GM18909 (cell line): ENCODE data around the gene PLA2G1B.

ENCODE experiments used
- ATAC-seq: cut with Tn5 transposase; IDR thresholded peaks from one replicate; pipeline ENCODE4 v1.9.1; 2021; ENCODE audit warnings: mild to moderate bottlenecking; ENCODE audit not compliant: unreplicated experiment, poor library complexity

The PLA2G1B gene

DNA sequence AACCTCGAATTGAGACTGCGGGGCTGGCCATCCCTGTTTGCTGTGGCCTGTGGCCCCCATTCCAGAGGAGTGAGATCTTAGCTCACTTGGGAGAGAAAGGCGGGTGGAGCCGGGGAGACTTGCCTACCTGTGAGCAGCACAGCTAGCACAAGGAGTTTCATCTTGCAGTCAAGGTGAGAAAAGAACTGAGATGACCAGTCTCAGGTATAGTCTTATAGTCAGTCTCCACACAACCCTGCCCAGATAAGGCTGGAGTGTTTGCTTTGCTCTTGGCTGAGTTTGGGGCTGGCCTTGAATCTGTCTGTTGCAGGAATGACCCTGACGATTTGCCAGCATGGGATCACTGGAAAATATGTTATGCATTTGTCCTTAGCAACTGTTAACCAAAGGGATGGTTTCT is at the start of gene PLA2G1B:
Gene PLA2G1B (minus strand): TSS at position 187 of the 400 bp plus-strand sequence. CDS start 26 bp downstream, at position 161.
- ATAC-seq: no peak

DNA sequence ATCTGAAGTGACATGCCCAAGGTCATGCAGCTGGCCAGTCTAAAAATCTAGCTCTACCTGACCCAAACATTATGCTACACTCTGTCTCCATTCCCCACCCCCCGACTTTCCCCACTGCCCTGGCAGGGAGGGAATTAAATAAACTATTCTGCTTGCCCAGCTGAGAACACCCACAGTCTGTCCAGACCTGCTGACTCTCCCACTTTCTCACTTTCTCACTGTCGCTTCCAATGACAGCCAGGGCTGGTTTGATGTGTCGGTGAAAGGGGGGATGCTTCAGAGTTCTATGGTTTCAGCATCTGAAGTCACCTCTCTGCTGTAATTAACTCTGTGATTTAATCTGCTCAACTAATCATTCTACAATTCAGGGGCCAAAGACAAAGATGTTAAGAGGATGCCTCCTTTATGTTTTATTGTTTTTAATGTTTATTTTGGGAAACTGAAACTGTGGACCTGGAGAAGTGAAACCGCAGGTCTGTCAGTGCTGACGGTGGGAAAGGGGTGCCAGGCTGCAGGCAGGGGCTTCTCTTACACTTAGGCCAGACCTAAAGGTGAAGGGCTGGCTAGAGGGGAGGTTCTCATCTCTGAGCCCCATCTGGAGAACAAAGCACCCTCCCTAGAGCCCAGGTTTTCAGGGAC is 49.5 kb upstream of the PLA2G1B start:
- no peak for ATAC-seq

DNA sequence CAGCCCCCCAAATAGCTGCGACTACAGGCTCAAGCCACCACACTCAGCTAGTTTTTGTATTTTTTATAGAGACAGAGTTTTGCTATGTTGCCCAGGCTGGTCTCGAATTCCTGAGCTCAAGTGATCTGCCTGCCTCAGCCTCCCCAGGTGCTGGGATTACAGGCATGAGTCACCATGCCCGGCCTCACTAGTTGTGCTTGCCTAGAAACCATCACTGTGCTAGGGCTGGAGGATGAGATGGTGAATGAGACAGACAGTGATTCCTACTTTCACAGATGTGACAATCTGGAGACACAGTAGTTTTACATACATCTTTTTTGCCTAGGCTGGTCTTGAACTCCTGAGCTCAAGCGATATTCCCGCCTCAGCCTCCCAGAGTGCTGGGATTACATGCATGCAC is 48.8 kb upstream of the PLA2G1B start:
- ATAC-seq: no peak

DNA sequence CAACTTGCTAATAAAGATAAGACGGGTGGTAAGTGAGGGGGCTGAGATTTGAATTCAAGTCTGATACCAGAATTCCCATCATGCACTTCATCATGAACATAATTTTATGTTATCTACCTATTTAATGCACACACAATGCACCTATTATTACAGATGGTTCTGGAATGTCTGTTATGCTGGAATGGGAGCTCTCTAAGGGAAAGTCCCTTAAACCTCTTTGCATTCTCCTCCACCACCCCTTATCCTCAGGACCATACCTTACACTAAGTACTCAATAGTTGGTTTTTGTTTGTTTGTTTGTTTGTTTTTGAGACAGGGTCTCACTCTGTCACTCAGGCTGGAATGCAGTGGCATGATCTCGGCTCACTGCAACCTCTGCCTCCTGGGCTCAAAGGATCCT is 48.4 kb upstream of the PLA2G1B start:
- no peak for ATAC-seq

DNA sequence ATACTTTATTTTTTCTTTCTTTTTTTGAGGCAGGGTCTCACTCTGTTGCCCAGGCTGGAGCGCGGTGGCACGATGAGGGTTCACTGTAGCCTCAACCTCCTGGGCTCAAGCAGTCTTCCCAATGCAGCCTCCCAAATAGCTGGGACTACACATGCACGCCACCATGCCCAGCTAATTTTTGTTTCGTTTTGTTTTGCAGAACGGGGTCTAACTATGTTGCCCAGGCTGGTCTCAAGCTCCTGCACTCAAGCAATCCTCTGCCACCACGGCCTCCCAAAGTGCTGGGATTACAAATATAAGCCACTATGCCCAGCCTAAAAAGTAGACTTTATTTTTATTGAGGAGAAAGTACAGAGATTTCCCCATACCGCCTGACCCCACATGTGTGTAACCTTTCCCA is 46.1 kb upstream of the PLA2G1B start:
- ATAC-seq: no peak

DNA sequence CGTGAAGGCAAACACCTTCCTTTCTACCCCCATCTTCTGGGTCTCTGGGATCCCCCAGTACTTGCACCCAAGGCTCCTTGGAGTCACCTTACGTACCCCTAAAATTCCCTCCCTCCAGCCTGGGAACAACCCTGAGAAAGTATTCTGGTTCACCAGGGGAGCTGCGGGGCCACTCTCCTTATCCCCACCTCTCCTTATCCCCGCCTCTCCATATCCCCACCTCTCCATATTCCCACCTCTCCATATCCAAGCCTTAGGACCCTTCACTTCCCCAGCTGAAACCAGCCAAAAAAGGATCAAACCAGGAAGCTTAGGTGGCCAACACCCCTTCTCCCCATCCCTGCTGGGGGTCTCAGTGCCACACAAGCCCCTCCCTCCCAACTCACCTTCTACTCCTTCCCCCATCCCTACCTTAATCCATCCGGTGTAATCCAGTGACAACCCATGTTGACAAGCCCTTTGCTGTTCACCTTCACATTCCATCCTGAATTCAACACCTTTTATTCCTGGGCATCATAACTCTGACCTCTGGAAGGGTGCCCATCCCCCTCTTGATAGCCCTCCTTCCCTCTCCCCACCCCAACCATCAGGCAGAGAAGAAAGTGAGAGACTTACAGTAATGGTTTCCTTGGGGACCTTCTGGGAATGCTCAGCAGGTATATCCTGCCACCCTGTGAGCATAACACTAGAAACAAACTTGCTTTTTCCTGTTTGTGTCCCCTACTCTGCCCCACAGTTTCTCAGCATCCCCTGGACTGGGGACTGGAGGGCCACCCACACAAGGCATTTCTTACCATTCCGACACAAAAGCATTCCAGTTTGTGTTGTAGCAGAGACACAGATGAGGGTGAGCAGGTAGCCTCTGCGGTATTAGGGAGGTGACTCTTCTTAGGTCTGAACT is 43.0 kb upstream of the PLA2G1B start:
- no peak for ATAC-seq

DNA sequence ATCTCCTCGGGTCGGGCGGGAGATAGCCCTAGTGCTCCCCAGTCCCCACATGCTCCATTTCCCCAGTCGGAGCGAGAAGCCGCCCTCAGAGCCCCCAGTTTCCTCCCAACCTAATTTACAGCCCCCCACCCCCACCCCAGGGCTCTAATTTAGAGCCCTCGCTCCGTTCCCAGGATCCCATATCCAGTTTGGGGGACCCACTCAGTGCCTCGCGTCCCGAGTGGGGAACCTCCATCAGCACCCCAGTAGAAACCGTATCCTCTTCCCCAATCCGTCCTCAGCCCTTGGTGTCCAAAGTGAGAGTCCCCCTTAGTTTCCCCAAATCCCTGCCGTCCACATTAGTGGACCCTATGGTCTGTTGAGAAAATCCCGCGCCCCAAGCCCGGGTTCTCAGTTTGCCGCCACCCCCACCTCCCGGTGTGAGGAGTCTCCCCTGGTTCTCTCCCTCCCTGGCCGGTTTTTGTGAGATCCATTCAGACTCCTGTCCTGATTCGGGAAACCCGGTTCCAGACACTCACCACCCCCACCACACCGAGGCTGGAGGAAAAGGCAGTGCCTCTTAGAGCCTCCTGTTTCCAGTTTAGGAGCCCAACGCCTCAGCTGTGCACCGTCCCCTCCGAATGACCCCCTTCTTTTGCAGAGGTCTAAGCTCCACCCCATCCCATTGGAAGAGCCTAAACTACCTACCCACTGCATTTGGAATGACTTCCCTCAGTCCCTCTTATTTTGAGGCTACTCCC is 42.2 kb upstream of the PLA2G1B start:
- no peak for ATAC-seq

DNA sequence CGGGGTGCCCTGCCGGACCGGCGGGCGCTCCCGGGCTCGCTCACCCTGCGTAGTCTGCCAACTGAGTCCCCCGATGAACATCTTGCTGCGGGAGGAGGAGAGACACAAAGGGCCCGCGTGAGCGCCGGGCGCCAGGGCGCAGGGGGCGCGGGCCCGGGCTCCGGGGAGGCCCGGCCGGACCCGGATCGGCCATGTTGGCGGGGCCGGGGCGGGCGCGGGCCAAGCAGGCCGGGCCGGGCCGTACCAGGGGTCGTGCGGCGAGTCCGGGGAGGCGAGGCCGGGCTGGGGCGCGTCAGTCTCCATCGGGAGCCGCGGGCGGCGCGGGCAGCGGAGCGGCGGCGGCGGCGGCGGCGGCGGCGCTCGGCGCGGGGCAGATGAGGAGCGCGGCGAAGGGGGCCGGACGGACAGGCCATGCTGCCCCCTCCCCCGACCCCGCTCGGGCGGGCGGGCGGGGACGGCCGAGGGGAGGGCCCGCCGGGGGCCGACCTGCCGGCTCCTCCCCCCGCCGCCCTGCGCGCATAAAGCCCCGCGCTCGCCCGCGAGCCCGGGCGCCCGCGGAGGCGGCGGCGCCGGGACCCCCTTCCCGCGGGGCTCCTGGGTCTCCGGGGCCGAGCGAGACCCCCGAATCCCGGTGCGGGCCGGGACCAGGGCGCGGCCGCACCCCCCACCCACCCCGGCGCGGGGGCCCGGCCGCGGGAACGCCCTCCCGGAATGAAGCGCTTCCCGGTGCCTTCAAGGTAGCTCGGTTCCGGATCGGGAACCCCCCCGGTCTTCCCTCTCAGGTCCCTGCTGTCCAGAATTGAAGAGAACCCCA is 41.4 kb upstream of the PLA2G1B start, which contains the start of gene MSI1:
Gene MSI1 (minus strand): TSS at position 376 of the 814 bp plus-strand sequence. CDS start 73 bp downstream, at position 303.
- no peak for ATAC-seq

DNA sequence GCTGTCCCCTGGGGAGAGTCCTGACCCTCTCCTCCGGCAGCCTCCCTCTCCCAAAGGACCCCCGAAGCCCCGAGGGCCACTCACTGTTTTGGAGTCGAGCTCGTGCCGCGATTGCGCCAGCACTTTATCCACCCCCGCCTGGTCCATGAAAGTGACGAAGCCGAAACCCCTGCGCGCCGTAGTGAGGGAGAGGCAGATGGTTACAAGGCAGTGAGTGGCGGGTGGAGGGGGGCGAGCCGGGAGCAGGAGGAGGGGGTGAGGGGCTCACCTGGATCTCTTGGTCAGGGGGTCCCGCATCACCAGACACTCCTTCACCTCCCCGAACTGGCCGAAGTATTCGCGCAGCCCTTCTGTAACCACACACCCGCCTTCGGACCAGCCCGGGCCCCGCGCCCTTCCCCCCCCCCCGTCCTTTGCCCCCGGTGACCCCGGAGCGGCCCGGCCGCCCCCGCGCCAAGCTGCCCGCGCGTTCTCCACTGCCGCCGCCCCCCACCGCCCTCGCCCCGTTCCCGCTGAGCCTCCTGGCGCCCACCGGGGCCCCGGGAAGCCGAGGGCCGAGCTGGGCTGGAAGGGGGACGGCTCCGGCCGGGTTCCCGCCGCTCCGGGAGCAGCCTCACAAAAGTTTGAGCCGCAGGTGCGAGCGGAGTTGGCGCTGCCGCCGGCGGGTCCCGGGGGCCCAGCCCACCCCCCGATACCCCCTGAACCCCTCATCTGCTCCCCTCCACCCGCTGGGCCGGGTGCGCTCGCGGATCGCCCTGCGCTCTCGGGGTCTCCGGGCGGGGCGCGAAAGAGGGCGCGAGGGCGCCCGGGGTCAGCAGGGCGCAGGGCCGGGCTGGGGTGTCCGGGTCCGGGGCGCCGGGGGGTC is 40.6 kb upstream of the PLA2G1B start:
- no peak for ATAC-seq

DNA sequence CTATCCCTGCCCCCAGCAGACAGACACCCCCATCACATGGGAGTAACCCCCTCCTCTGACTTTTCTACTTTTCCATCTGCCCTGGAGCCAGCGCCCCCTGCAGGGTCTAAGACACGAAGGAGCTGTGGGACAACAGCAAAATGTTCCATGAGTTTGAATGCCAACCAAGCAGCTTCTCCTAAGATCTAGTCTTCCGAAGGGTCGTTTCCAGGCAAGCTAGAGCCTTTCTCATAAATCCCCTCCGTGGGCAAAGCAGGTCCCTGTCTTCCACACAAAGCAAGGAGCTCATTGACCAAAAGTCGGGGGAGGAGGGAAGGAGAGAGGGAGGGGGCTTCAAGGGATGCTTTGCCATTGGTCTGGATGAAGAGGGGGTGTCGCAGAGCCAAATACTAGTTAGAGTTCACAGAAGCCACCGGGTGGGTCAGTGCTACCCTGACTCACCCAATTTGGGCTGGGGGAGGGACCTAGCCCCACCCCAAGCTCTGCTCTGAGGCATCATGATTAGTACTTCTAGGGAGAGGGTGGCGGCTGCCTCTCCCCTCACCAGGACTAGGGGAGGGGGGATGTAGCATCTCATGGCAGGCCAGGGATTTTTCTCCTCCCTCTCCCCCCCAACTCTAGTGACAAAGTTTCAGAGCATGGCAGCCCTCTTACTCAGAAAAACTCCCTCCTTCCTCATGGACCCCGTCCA is 39.8 kb upstream of the PLA2G1B start:
- no peak for ATAC-seq

DNA sequence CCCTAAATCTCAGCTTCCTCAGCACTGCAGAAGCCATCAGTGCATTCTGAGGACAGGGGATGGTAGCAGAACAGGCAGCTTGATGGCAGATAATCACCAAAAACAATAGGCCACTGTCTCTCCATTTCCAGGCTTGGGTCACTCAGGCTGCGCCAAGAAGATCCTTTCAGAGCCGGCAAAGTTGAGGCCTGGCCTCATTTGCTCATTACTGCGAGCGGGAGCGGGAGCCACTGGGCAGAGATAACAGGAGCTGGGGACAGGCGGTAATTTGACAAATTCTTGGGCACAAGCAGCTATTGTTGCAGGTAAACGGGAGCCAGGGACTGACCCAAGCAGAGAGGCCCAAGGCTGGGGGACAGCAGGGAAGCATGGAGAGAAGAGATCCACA is 39.3 kb upstream of the PLA2G1B start:
- ATAC-seq: no peak

DNA sequence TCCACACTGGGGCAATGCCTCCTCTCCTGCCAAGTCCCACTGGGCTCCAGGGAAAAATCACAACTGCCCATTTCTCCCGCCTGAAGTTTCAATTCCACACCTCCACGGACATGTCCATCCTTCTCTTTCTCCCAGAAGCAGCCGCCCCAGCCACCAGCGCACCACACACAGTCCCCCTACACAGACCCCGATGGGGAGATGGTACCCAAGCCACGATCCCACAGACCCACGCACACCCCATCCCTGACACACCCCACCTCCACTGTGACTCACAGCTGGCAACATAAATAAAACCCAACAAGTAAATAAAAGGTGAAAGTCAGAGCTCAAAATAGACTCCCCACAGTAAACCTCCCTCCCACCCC is 38.7 kb upstream of the PLA2G1B start:
- no peak for ATAC-seq

DNA sequence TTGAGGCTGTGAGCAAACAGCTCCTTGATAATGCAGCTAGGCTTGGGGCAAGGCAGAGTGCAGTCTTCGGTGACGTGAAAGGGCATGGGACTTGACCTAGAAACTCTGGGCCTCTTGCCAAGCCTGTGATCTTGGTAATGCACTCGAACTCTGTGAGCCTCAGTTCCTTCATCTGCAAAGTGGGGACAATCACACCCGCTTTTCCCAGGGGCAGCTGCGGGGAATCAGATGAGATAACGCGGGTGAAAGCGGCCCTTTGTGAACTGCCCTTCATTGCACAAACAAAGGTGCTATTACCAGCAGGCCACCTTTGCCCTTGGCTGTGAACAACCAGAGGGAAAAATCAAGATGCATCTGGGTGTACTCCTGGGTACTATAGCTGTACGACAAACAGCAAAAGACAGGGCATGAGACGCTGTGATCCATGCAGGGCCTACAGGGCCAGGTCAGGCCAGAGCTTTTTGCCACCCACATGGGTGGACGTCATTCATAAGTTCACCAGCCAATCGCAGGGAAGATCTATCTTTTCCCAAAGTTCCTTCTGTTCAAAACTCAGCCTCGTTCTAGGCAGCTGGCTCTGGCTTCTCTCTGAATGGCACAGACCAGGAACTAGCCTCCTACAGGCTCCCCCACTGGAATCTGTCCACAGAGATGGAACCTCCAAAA is 38.2 kb upstream of the PLA2G1B start:
- ATAC-seq: no peak

DNA sequence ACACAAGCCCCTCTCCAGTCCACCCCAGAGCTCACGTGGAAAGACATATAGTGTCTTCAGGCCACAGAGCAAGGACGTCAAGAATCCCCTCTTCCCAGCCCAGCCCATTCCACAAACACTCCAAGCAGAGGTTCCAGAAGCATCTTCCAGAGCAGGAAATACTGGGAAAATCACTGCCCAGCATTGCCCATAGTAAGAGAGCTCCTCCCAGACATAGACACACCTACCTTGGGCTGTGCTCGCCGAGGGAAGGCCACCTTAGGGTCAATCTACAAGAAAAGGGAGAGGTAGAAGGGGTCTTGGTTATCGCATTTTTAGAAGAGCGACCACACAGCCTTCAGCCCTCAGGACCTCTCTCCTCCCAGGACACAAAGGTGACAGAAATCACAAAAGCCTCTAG is 36.9 kb upstream of the PLA2G1B start:
- ATAC-seq: no peak

DNA sequence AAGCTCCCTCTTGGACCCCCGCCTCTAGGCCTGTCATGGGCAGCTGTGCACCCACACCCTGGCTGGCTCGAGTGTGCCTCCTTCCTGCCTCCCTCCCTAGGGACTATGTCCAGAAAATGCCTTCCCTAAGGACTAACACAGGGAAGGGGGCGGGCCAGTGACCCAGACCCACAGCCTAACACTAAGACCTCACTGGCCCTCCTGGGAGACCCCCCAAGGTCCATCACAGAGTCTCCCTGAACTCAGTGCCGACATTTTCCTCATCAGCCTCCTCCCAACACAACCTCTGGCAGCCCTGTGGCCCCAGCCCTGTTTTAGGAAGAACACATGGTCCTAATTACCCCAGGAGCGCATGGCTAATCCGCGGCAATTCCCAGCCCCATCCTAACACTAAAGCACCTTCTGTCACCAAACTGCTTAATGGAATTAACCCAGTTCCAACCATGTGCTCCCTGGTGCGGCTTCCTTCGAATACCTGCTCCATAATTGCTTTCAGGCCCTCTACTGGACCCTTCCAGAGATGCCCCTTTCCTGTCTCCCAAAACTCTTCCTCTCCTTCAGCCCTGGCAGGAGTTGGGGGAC is 35.8 kb upstream of the PLA2G1B start:
- ATAC-seq: no peak

DNA sequence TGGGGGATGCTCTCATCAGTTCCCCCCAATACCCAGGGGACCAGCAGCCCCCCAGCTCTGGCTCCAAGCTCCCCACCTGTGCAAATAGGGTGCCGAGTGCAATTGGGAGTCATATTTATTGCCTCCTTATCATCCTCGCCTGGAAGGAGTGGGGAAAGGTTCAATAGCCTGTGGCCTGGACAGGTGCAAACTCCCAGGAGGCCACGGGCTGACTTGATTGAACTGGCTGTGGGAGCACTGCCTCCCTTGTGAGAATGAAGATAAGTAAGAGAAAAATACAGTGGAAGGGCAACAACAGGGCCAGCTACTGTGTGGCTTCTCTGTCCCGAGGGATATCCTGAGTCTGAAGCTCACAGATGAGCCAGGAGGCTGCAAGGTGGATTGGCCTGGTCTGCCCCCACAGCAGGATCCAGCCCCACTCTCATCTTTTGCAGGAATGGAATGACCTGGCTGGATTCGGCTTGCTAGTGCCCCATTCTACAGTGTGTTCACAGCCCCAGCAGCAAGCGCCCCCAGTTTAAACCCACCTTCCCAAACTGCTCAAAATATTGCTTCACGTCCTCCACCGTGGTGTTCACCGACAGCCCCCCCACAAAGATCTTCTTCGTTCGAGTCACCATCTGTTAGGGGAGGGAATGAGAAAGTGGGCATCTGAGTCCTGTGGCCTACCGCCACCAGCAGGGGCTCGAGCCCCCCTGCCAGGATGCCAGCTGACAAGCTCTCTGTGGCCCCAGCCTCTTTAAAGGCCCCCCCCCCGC is 35.1 kb upstream of the PLA2G1B start:
- no peak for ATAC-seq

DNA sequence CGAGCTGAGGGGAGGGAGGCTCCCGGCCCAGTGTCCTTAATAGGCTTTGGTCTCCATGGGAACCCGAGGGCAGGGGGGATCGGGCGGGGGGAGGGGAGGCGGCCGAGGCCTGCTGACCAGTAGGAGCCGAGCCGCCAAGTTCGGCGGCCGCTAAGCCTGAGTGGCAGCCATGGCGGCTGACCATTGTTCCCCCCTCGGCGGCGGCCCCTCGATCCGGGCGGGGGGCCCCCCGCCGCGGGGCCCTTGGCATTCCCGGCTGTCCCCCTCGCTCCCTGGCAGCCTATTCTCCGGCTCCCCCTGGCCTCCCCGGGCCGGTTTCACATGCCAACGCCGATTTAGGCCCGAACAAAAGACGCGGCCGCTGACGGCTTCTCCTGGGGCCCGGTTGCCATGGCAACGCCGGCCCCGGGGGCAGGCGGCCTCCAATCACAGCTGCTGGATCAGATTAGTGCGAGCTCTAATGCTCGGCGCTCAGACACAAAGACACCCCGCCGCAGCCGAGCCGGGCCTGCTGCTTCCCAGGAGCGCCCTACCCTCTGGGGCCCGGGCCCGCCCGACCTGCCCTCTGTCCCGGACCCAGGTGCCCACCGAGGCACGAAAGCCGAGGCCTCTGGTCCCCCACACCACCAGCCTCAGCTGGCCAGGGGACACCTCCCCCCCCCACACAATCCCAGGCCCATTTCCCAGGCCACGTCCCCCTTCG is 34.1 kb upstream of the PLA2G1B start:
- no peak for ATAC-seq
